ENCODE measurements around the gene SUMO4.

GRCh38 chr6:149433881-149434280, 33.8 kb downstream of the SUMO4 start:
- TF ChIP-seq CTCF (conservative IDR thresholded peaks at IDR 0.05; ENCODE audit: low read depth, low read length), result no peak
- TF ChIP-seq POLR2A (IDR thresholded peaks at IDR 0.05; ENCODE audit: low read depth, low read length), result no peak
- TF ChIP-seq RAD21 (IDR thresholded peaks at IDR 0.05; ENCODE audit: low read length), result no peak
- TF ChIP-seq FOS (IDR thresholded peaks at IDR 0.05; ENCODE audit: low read depth, low read length), result no peak
- no peak for TF ChIP-seq SMC3 (IDR thresholded peaks at IDR 0.05; ENCODE audit: low read depth, low read length)
- no peak for TF ChIP-seq USF2 (IDR thresholded peaks at IDR 0.05; ENCODE audit: low read depth, low read length)
